GM10266 (cell line): ENCODE measurements around the gene MAP3K8.

ENCODE experiments used
- DNase-seq: peaks from one replicate; pipeline ENCODE4 v3.0.0; 2012; ENCODE audit errors: extremely low spot score
- CTCF ChIP-seq: IDR thresholded peaks from 2 replicates; pipeline ENCODE4 v1.5.1; 2012; ENCODE audit warnings: mild to moderate bottlenecking, low read depth; ENCODE audit not compliant: control insufficient read depth, insufficient read depth; ENCODE audit errors: missing control alignments

Gene MAP3K8

DNA sequence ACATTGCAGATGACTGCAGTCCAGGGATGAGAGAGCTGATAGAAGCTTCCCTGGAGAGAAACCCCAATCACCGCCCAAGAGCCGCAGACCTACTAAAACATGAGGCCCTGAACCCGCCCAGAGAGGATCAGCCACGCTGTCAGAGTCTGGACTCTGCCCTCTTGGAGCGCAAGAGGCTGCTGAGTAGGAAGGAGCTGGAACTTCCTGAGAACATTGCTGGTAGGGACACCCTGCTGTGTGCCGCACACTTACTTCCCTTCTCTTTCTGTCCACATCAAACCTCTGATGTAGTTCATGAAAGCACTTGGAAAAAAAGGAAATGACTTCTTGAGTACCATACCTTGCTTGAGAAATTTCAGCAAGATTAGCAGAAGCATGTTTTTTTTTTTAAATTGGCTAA lies 25.3 kb downstream of the MAP3K8 start:
- no peak for DNase-seq
- no peak for TF ChIP-seq CTCF

GRCh38 chr10:30460121-30460520 lies 26.1 kb downstream of the MAP3K8 start:
- DNase-seq, result no peak
- no peak for TF ChIP-seq CTCF

DNA sequence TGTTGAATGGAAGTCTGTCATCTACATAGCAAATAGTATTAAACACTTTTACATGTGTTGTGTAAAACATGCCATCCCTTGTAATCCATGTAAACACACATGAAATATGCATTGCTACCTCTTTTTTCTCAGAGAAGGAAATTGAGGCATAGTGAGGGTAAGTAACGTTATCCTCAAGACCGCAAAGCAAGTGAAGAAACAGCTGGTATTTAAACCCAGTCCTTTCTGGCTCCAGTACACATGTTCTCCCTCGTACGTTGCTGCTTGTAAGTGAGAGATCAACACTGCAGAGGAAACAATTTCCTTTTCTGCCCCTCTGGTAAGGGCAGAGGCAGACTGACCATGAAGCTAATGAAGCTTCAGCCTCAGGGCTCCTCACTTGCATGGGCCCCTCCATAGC lies 28.5 kb downstream of the MAP3K8 start:
- DNase-seq, result no peak
- no peak for TF ChIP-seq CTCF

DNA sequence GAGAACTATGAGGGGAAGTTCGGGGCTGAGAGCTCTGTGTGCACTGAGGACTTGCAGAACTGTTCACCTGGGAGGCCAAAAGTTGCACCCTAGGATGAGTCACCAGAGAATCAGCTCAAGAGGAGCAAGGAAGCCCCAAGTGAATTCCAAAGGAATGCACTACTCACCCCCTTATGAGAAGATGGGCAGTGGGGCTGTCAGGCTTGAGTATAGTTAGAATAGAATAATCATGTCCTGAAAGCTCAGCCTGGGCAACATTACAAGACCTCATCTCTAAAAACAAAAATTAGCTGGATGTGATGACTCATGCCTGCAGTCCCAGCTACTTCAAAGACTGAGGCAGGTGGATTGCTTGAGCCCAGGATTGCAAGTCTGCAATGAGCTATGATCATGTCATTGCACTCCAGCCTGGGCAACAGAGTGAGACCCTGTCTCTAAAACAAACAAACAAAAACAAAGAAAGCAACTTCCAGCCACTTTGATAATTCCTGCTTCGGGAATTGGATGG lies 30.0 kb downstream of the MAP3K8 start:
- TF ChIP-seq CTCF, result no peak
- no peak for DNase-seq

DNA sequence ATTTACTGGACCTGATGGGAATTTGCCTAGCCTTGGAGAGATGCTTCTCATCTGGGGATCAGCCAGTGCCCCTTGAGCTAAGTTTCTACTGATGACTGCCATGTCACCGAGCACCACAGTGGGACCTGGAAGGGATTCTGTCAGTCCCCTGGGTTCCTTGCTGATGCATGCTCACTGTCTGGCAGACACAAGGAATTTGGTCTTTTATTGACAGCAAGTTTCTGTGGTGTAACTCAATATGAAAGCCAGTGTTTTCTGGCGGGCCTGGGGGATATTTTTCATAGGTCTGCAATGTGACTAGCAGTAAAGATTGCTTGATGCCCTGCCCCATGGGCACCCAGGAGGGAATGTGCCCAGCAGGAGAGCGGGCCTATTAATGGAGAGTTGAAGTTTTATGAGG lies 30.7 kb downstream of the MAP3K8 start:
- TF ChIP-seq CTCF, result no peak
- no peak for DNase-seq

DNA sequence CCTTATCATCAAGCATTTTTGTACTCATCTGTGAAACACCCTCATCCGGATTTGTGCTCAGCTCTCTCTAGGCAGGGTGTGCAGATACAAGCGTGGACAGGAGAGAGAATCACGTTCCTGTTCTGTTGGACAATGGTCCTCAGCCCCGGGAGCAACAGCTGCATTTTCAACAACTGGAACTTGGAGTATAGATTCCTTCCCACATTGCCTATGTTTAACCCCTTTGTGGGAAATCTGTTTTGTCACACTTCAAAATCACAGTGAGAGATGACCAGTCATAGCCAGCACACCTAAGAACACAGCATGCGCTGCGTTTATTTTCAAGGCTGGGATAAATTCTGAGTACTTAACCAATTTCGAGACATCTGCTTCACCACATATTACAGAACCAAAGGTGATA lies 32.5 kb downstream of the MAP3K8 start:
- DNase-seq, result no peak
- no peak for TF ChIP-seq CTCF

- no peak for TF ChIP-seq CTCF
These were observed 33.8 kb downstream of the MAP3K8 start for GRCh38 chr10:30467651-30468338.

More at GRCh38 chr10:30467651-30468338, 33.8 kb downstream of the MAP3K8 start:
- DNase-seq, result peak; percentile 32
